ENCODE measurements around the gene TGFBR2. TPM values are rescaled to one million over a fixed set of nuclear protein-coding genes. Genes with fewer than 3 reads are reported as not detected.

Gene TGFBR2
- 57.4 TPM for total RNA-seq
- polyA plus RNA-seq: 10 to 100 TPM; 35.8 to 92.6 (median 61.0) TPM

- H3K4me1 ChIP-seq (ENCODE audit: control insufficient read depth, insufficient read depth, low read length, poor library complexity, severe bottlenecking): peaks cover 49% of the 10 kb centered on the region
- no peaks in the 10 kb centered on the region for H3K36me3 ChIP-seq (ENCODE audit: control insufficient read depth, insufficient read depth, low read length)
- Mint-ChIP-seq H3K36me3 (peaks cover 4% of the 10 kb centered on the region), H3K27ac (peak within 1 kb of the TSS; percentile 98 to 99 (median 98)), H3K4me1 (peaks cover 33 to 66% (median 56%) of the 10 kb centered on the region in 4 donors), H3K4me3 (peak within 1 kb of the TSS; percentile 95 to 98 (median 98)), H3K27me3 (no peaks in the 10 kb centered on the region), H3K9me3 (peaks cover 0 to 2% (median 0%) of the 10 kb centered on the region in 7 donors)
- ATAC-seq (ENCODE audit: low read depth in 2 of 2) (peak; percentile 75 to 81), DNase-seq (peak; percentile 65 to 91 (median 66))
- H3K4me3 ChIP-seq (ENCODE audit: low read depth, low read length): peak within 1 kb of the TSS; percentile 96
- no peaks in the 10 kb centered on the region for H3K27me3 ChIP-seq (ENCODE audit: control insufficient read depth, insufficient read depth, low read length)
- no peaks in the 10 kb centered on the region for H3K9me3 ChIP-seq (ENCODE audit: control insufficient read depth in 2 of 2, low read length in 2 of 2)
- H3K27ac ChIP-seq (ENCODE audit: insufficient read depth, low read length, poor library complexity, severe bottlenecking): peak within 1 kb of the TSS; percentile 78
Measured at GRCh38 chr3:30606301-30607031, at the start of gene TGFBR2. TSS of gene TGFBR2 (plus strand) at chr3:30606601. CDS start at chr3:30606884, 283 bp downstream.

- Histone ChIP-seq H3K4me3 (ENCODE audit: low read depth, low read length) (no peak overlapping the region), H3K4me1 (ENCODE audit: control insufficient read depth, insufficient read depth, low read length, poor library complexity, severe bottlenecking) (no peaks in the 10 kb centered on the region), H3K27ac (ENCODE audit: insufficient read depth, low read length, poor library complexity, severe bottlenecking) (no peak overlapping the region), H3K9me3 (ENCODE audit: control insufficient read depth in 2 of 2, low read length in 2 of 2) (no peaks in the 10 kb centered on the region), H3K36me3 (ENCODE audit: control insufficient read depth, insufficient read depth, low read length) (no peaks in the 10 kb centered on the region), H3K27me3 (ENCODE audit: control insufficient read depth, insufficient read depth, low read length) (no peaks in the 10 kb centered on the region)
- DNase-seq: no peak
- Mint-ChIP-seq H3K4me1 (peaks cover 0 to under 1% (median 0%) of the 10 kb centered on the region in 4 donors), H3K36me3 (no peaks in the 10 kb centered on the region), H3K4me3 (no peak overlapping the region), H3K9me3 (no peaks in the 10 kb centered on the region), H3K27me3 (no peaks in the 10 kb centered on the region), H3K27ac (no peak overlapping the region)
- ATAC-seq (ENCODE audit: low read depth in 2 of 2): no peak
Measured at GRCh38 chr3:30557746-30558303, 48.6 kb upstream of the TGFBR2 start.

GRCh38 chr3:30563956-30564355, 42.4 kb upstream of the TGFBR2 start:
- H3K36me3 ChIP-seq (ENCODE audit: control insufficient read depth, insufficient read depth, low read length): no peaks in the 10 kb centered on the region
- no peak overlapping the region for H3K4me3 ChIP-seq (ENCODE audit: low read depth, low read length)
- no peaks in the 10 kb centered on the region for H3K4me1 ChIP-seq (ENCODE audit: control insufficient read depth, insufficient read depth, low read length, poor library complexity, severe bottlenecking)
- no peaks in the 10 kb centered on the region for H3K36me3 Mint-ChIP-seq
- H3K27me3 Mint-ChIP-seq: peaks cover 13% of the 10 kb centered on the region
- no peak overlapping the region for H3K4me3 Mint-ChIP-seq
- no peak overlapping the region for H3K27ac Mint-ChIP-seq
- H3K9me3 ChIP-seq (ENCODE audit: control insufficient read depth in 2 of 2, low read length in 2 of 2): no peaks in the 10 kb centered on the region
- DNase-seq: no peak
- H3K9me3 Mint-ChIP-seq: peaks cover 0 to 2% (median 0%) of the 10 kb centered on the region in 7 donors
- no peaks in the 10 kb centered on the region for H3K4me1 Mint-ChIP-seq
- ATAC-seq (ENCODE audit: low read depth in 2 of 2): no peak
- no peaks in the 10 kb centered on the region for H3K27me3 ChIP-seq (ENCODE audit: control insufficient read depth, insufficient read depth, low read length)
- no peak overlapping the region for H3K27ac ChIP-seq (ENCODE audit: insufficient read depth, low read length, poor library complexity, severe bottlenecking)

- Histone ChIP-seq H3K27ac (ENCODE audit: insufficient read depth, low read length, poor library complexity, severe bottlenecking) (no peak overlapping the region), H3K27me3 (ENCODE audit: control insufficient read depth, insufficient read depth, low read length) (no peaks in the 10 kb centered on the region), H3K9me3 (ENCODE audit: control insufficient read depth in 2 of 2, low read length in 2 of 2) (no peaks in the 10 kb centered on the region), H3K4me1 (ENCODE audit: control insufficient read depth, insufficient read depth, low read length, poor library complexity, severe bottlenecking) (no peaks in the 10 kb centered on the region), H3K4me3 (ENCODE audit: low read depth, low read length) (no peak overlapping the region), H3K36me3 (ENCODE audit: control insufficient read depth, insufficient read depth, low read length) (no peaks in the 10 kb centered on the region)
- ATAC-seq (ENCODE audit: low read depth in 2 of 2) (no peak), DNase-seq (no peak)
- peaks cover 0 to 3% (median 0%) of the 10 kb centered on the region in 4 donors for H3K4me1 Mint-ChIP-seq
- peaks cover 0 to 13% (median 0%) of the 10 kb centered on the region in 7 donors for H3K9me3 Mint-ChIP-seq
- H3K27me3 Mint-ChIP-seq: peaks cover 13% of the 10 kb centered on the region
- H3K4me3 Mint-ChIP-seq: no peak overlapping the region
- no peaks in the 10 kb centered on the region for H3K36me3 Mint-ChIP-seq
- no peak overlapping the region for H3K27ac Mint-ChIP-seq
Measured at GRCh38 chr3:30567139-30567753, 39.2 kb upstream of the TGFBR2 start.

GRCh38 chr3:30576946-30577345, 29.5 kb upstream of the TGFBR2 start:
- peaks cover 0 to 3% (median 1%) of the 10 kb centered on the region in 4 donors for H3K4me1 Mint-ChIP-seq

GRCh38 chr3:30577788-30578187, 28.6 kb upstream of the TGFBR2 start:
- Mint-ChIP-seq H3K27ac (no peak overlapping the region), H3K4me1 (peaks cover 0 to 3% (median 0%) of the 10 kb centered on the region in 4 donors), H3K27me3 (peaks cover 5% of the 10 kb centered on the region), H3K9me3 (peaks cover 0 to 3% (median 0%) of the 10 kb centered on the region in 7 donors), H3K4me3 (no peak overlapping the region), H3K36me3 (no peaks in the 10 kb centered on the region)
- ATAC-seq (ENCODE audit: low read depth in 2 of 2) (no peak), DNase-seq (no peak)
- Histone ChIP-seq H3K27ac (ENCODE audit: insufficient read depth, low read length, poor library complexity, severe bottlenecking) (no peak overlapping the region), H3K4me3 (ENCODE audit: low read depth, low read length) (no peak overlapping the region), H3K9me3 (ENCODE audit: control insufficient read depth in 2 of 2, low read length in 2 of 2) (no peaks in the 10 kb centered on the region), H3K4me1 (ENCODE audit: control insufficient read depth, insufficient read depth, low read length, poor library complexity, severe bottlenecking) (no peaks in the 10 kb centered on the region), H3K36me3 (ENCODE audit: control insufficient read depth, insufficient read depth, low read length) (no peaks in the 10 kb centered on the region), H3K27me3 (ENCODE audit: control insufficient read depth, insufficient read depth, low read length) (no peaks in the 10 kb centered on the region)

More at GRCh38 chr3:30576946-30577345, 29.5 kb upstream of the TGFBR2 start:
- Mint-ChIP-seq H3K27me3 (peaks cover 8% of the 10 kb centered on the region), H3K4me3 (no peak overlapping the region), H3K9me3 (peaks cover 0 to 4% (median 0%) of the 10 kb centered on the region in 7 donors), H3K27ac (no peak overlapping the region), H3K36me3 (no peaks in the 10 kb centered on the region)
- Histone ChIP-seq H3K4me3 (ENCODE audit: low read depth, low read length) (no peak overlapping the region), H3K9me3 (ENCODE audit: control insufficient read depth in 2 of 2, low read length in 2 of 2) (no peaks in the 10 kb centered on the region), H3K36me3 (ENCODE audit: control insufficient read depth, insufficient read depth, low read length) (no peaks in the 10 kb centered on the region), H3K27me3 (ENCODE audit: control insufficient read depth, insufficient read depth, low read length) (no peaks in the 10 kb centered on the region), H3K27ac (ENCODE audit: insufficient read depth, low read length, poor library complexity, severe bottlenecking) (no peak overlapping the region), H3K4me1 (ENCODE audit: control insufficient read depth, insufficient read depth, low read length, poor library complexity, severe bottlenecking) (no peaks in the 10 kb centered on the region)
- DNase-seq: no peak
- ATAC-seq (ENCODE audit: low read depth in 2 of 2): no peak

GRCh38 chr3:30578479-30578878, 27.9 kb upstream of the TGFBR2 start:
- Histone ChIP-seq H3K4me1 (ENCODE audit: control insufficient read depth, insufficient read depth, low read length, poor library complexity, severe bottlenecking) (no peaks in the 10 kb centered on the region), H3K36me3 (ENCODE audit: control insufficient read depth, insufficient read depth, low read length) (no peaks in the 10 kb centered on the region), H3K27ac (ENCODE audit: insufficient read depth, low read length, poor library complexity, severe bottlenecking) (no peak overlapping the region), H3K4me3 (ENCODE audit: low read depth, low read length) (no peak overlapping the region), H3K27me3 (ENCODE audit: control insufficient read depth, insufficient read depth, low read length) (no peaks in the 10 kb centered on the region), H3K9me3 (ENCODE audit: control insufficient read depth in 2 of 2, low read length in 2 of 2) (no peaks in the 10 kb centered on the region)
- Mint-ChIP-seq H3K9me3 (peaks cover 0 to 1% (median 0%) of the 10 kb centered on the region in 7 donors), H3K4me1 (peaks cover 0 to 4% (median 0%) of the 10 kb centered on the region in 4 donors), H3K4me3 (no peak overlapping the region), H3K27ac (peak overlapping the region in 2 of 3 donors; percentile 38 to 78), H3K36me3 (no peaks in the 10 kb centered on the region), H3K27me3 (peaks cover 5% of the 10 kb centered on the region)
- ATAC-seq (ENCODE audit: low read depth in 2 of 2) (no peak), DNase-seq (no peak)

All from CD4-positive, CD25-positive, alpha-beta regulatory T cell (primary cell).